Panc1 (cell line): ENCODE data around the gene AHNAK. TPM values are rescaled to one million over a fixed set of nuclear protein-coding genes. Genes with fewer than 3 reads are reported as not detected.

Experiments
- ATAC-seq: fragments of 200-7000 bp; cut with Tn5 transposase; 2 replicates; pipeline ENCODE4 v1.9.1; 2020; ENCODE audit warnings: mild to moderate bottlenecking, moderate library complexity
- BruUV-seq: library from RNA; stranded (reverse); fragments of 400-500 nt; replicated peaks from 2 replicates; lab custom pipeline; 2021; lab: Mats Ljungman, UMichigan
- CTCF ChIA-PET: fragments of 300-600 bp; sonication (Branson Sonifier 250); formaldehyde crosslinking; loops from one replicate; lab custom pipeline; 2022; ENCODE audit warnings: antibody characterized with exemption; lab: Charles Lee
- POLR2A ChIA-PET: fragments of 300-600 bp; sonication (Branson Sonifier 250); formaldehyde crosslinking; loops from one replicate; lab custom pipeline; 2022; ENCODE audit warnings: antibody characterized with exemption; lab: Charles Lee
- DNase-seq: peaks from one replicate; pipeline ENCODE4 v3.0.0-alpha.2; 2010; ENCODE audit warnings: low read depth, low spot score
- H3K27ac ChIP-seq: 2 replicates; pipeline ENCODE4 v1.5.1; 2011; ENCODE audit warnings: mild to moderate bottlenecking, low read length, inconsistent platforms
- H3K27me3 ChIP-seq: fragments of 200-500 bp; sonication (Bioruptor generic); 2 replicates; pipeline ENCODE4 v1.6.0; 2014; ENCODE audit warnings: low read length, inconsistent platforms; ENCODE audit not compliant: control insufficient read depth, insufficient read depth
- H3K36me3 ChIP-seq: fragments of 200-500 bp; sonication (Bioruptor generic); 2 replicates; pipeline ENCODE4 v1.5.1; 2014; ENCODE audit warnings: inconsistent platforms, mild to moderate bottlenecking, low read length, moderate library complexity; ENCODE audit not compliant: control insufficient read depth, insufficient read depth
- H3K4me1 ChIP-seq: 2 replicates; pipeline ENCODE4 v1.5.1; 2011; ENCODE audit warnings: inconsistent platforms, mild to moderate bottlenecking, low read length, moderate library complexity; ENCODE audit not compliant: control insufficient read depth, insufficient read depth
- H3K4me3 ChIP-seq, 2 experiments: 2 replicates each; pipeline ENCODE4 v1.5.1; 2011 to 2012; ENCODE audit warnings: low read depth in 2 of 2, low read length in 2 of 2, mild to moderate bottlenecking in 2 of 2, inconsistent platforms in 1 of 2, moderate library complexity in 1 of 2
- H3K9me3 ChIP-seq: fragments of 200-500 bp; sonication (Bioruptor generic); 2 replicates; pipeline ENCODE4 v1.5.1; 2014; ENCODE audit warnings: low read depth, mild to moderate bottlenecking, inconsistent platforms, low read length, moderate library complexity; ENCODE audit not compliant: control insufficient read depth, insufficient read depth
- CTCF ChIP-seq: fragments of 450-650 bp; IDR thresholded peaks from 2 replicates; pipeline ENCODE4 v1.5.1; 2017; ENCODE audit warnings: mild to moderate bottlenecking
- POLR2AphosphoS5 ChIP-seq: IDR thresholded peaks from 2 replicates; pipeline ENCODE4 v1.6.1; 2012; ENCODE audit warnings: mild to moderate bottlenecking, low read depth, low read length, moderate library complexity
- REST ChIP-seq, 2 experiments: IDR thresholded peaks; 2 replicates each; pipeline ENCODE4 v1.6.1; 2011 to 2012; ENCODE audit warnings: low read depth in 2 of 2, control low read depth in 1 of 2, low read length in 1 of 2, mild to moderate bottlenecking in 1 of 2, moderate library complexity in 1 of 2; ENCODE audit not compliant: insufficient read depth in 1 of 2
- SIN3A ChIP-seq: IDR thresholded peaks from 2 replicates; pipeline ENCODE4 v1.6.1; 2012; ENCODE audit warnings: low read depth, mild to moderate bottlenecking, low read length, moderate library complexity, borderline replicate concordance; ENCODE audit not compliant: insufficient read depth
- TCF7L2 ChIP-seq: IDR thresholded peaks from 2 replicates; pipeline ENCODE4 v1.6.1; 2011; ENCODE audit warnings: mild to moderate bottlenecking, low read depth, low read length, inconsistent platforms
- in situ Hi-C: cut with HindIII; loops from 2 replicates; pipeline ENCODE4 v1.10.0; 2016; ENCODE audit warnings: low sequenced_read_pairs, low pct_unique_long_range_greater_than_20kb
- intact Hi-C: fragments of 100-400 bp; cut with micrococcal nuclease; formaldehyde crosslinking; loops from one replicate; pipeline ENCODE4 v1.10.0; 2022; ENCODE audit not compliant: unreplicated experiment
- total RNA-seq: library from RNA; stranded (reverse); gene quantifications from one replicate; pipeline ENCODE4 v1.2.1, GENCODE V29; 2021; ENCODE audit not compliant: unreplicated experiment

The AHNAK gene
- total RNA-seq, 1 experiment from 2014 or later, result 844 TPM

- Histone ChIP-seq H3K27me3 (no peaks in the 10 kb centered on the region), H3K9me3 (no peaks in the 10 kb centered on the region), H3K4me3 (no peak overlapping the region), H3K4me1 (peaks cover 63% of the 10 kb centered on the region), H3K27ac (peak overlapping the region; percentile 89), H3K36me3 (no peaks in the 10 kb centered on the region)
- DNase-seq (no peak), ATAC-seq (no peak)
- intact Hi-C loops (no loop called here), in situ Hi-C loops (no loop called here)
- POLR2A ChIA-PET, result interaction anchor here (0.6 to 0.7 kb wide), 2 partner anchors 60 to 214 kb away, joined by 8 to 10 read pairs; no protein-coding TSS in a partner anchor
- no TSS peak for BruUV-seq
- TF ChIP-seq POLR2AphosphoS5, result no peak
- TF ChIP-seq REST (IDR thresholded peaks at IDR 0.05; ENCODE audit: insufficient read depth in 1 of 2, low read depth in 2 of 2, low read length in 1 of 2), result no peak
- TF ChIP-seq TCF7L2, result no peak
- TF ChIP-seq CTCF, result no peak
- TF ChIP-seq SIN3A, result no peak
- CTCF ChIA-PET, result interaction anchor here (0.5 to 0.6 kb wide), 2 partner anchors 8 to 69 kb away, joined by 3 read pairs; no protein-coding TSS in a partner anchor
Observed at GRCh38 chr11:62435846-62436660, 110.6 kb downstream of the AHNAK start.

GRCh38 chr11:62433904-62434276 is 112.7 kb downstream of the AHNAK start:
- peak overlapping the region; percentile 98 for H3K27ac ChIP-seq
- H3K27me3 ChIP-seq, result no peaks in the 10 kb centered on the region
- H3K4me3 ChIP-seq, result peak overlapping the region in 1 of 2 experiments; percentile 29; a peak in 3 of 4 replicates
- no peaks in the 10 kb centered on the region for H3K9me3 ChIP-seq
- POLR2A ChIA-PET, result no interaction called here
- ATAC-seq, result peak; percentile 78; the same call in 1 of the 2 replicates
- H3K36me3 ChIP-seq, result no peaks in the 10 kb centered on the region
- H3K4me1 ChIP-seq, result peaks cover 60% of the 10 kb centered on the region
- CTCF ChIA-PET, result interaction anchor here (0.6 to 1.2 kb wide), 4 partner anchors 9 to 241 kb away, joined by 3 to 6 read pairs (median 4); no protein-coding TSS in a partner anchor
- intact Hi-C loops (no loop called here), in situ Hi-C loops (no loop called here)
- DNase-seq, result no peak
- TF ChIP-seq TCF7L2 (peak; percentile 80), POLR2AphosphoS5 (0 out of 2 replicates have a peak, but pooled peaks have one; percentile 11), REST (IDR thresholded peaks at IDR 0.05; ENCODE audit: insufficient read depth in 1 of 2, low read depth in 2 of 2, low read length in 1 of 2) (no peak), CTCF (no peak)
- BruUV-seq, result no TSS peak
